Tracheal epithelial cell (primary cell): ENCODE measurements around the gene ABCA3. TPM values are rescaled to one million over a fixed set of nuclear protein-coding genes. Genes with fewer than 3 reads are reported as not detected.

Experiments
- total RNA-seq: library from RNA; depleted of rRNA; stranded (reverse); fragments of >200 nt; gene quantifications from 2 replicates; pipeline ENCODE4 v1.2.1, GENCODE V29; 2014

ABCA3 gene
- 0.43 and 3.9 TPM in 2 replicates for total RNA-seq

DNA sequence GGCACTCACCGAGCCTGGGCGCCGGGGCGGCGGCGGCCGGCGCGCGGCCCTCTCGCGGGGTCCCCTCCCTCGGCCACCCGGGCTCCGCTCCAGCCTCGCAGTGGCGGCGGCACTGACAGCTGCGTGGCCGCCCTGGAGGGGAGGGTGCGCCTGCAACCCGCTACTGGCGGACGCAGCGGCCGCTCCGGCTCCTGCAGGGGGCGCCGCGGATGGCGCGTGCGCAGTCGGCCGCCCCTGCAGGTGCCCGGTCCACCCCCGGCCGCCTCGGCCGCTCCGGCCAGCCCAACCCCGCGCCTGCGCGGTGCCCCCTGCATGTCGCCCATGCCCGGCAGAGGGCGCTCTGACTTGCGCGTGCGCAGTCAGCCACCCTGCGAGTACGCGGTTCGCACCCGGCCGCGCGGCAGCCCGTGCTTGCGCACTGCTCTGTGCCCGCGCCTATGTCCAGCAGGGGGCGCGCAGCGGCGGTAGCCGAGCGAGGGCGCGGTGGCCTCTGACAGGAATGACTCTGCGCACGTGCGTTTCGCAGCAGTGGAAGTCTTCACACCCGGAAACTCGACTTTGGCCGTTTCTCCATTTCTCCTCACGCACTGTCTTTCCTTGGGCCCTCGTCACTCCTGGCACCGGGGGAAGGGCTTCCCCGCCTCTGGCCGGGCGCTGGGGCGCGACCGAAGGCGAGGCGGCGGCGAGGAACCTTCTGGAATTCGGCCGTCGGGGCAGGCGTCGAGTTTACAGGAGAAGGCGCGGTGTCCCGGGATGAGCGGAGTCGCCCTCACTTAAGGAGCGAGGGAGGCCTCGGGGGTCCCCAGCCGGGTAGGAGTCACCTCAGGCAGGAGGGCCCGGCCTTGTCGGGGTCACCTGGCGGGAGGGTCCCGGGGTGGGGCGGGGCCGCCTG lies at the start of gene ABCA3:
ABCA3 (minus strand) TSS at position 165 of the 892 bp plus-strand sequence. CDS start 14,262 bp downstream, outside the sequence.

DNA sequence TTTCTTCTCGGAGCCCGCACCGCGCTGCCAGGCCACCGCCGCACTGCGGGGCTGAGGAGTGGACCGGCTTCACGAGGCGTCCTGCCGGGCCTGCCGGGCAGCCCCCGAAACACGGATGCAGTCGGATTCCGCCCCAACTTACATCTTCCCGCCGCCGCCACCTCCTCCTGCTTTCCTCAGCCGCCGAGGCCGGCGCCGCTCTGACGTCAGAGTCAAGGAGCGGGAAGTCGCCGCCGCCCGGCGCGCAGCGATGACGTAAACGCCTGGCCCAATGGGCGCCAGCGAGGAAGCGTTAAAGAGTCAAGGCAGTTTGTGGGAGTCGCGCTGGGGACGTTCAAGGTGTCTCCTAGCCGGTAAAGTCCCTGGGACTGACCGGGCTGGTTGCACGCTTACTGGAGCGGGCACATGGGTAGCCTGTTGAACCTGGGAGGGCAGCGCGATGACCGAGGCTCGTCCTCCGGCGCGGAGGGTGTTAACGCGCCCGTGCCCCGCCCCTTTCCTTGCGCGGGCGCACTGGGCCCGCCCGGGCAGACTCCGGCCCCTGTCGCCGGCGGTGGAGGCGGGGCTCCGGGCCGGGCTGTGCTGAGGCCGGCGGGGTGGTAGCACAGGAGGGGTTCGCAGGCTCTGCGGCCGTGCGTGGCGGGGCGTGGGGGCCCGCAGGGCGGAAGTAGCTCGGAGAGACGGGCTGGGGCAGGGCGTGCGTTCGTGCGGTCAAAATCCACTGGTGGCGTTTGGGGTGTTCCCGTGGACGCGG lies 72.4 kb downstream of the ABCA3 start, which contains the start of gene RNPS1:
RNPS1 (minus strand) TSS at position 214 of the 754 bp plus-strand sequence. CDS start 3,483 bp downstream, outside the sequence.

DNA sequence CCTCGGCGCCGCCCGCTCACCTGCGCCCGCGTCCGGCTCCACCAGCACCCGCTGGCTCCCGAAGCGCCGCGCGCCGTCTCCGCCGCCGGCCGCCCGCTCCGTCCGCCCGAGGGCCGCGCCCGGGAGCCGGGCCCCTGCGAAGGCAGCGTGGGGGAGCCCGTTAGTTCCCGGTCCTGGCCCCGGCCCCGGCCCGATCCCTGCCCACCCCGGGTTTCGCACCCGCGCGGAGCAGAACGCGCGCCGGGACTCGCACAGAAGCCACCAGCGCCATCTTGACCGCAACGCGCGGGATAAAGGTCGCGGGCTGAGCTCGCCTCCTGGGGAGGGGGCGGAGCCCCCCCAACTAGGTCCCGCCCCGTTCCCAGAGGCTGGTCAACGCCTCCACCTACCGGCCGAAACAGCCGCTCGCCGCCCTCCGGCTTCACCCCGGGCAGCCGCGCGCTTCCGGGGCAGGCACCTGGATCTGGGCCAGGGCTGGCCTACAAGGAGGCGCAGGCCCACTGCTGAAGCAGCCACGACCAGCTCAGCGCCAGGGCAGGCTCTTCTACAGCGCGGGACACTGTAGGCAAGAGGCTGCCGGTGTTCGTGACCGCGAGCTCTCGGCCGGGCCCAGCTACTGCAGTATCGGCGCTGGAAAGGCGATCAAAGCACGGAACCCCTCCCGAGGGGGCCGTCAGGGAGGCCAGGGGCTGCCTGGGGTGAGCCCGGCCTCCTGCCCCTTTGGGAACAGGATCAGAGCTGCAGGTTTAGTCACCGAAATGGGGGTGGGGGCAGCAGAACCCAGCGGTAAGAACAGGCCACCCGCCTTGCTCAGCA lies 89.0 kb downstream of the ABCA3 start, which contains the start of gene ECI1:
ECI1 (minus strand) TSS at position 292 of the 816 bp plus-strand sequence; CDS start at position 271, 21 bp downstream.

DNA sequence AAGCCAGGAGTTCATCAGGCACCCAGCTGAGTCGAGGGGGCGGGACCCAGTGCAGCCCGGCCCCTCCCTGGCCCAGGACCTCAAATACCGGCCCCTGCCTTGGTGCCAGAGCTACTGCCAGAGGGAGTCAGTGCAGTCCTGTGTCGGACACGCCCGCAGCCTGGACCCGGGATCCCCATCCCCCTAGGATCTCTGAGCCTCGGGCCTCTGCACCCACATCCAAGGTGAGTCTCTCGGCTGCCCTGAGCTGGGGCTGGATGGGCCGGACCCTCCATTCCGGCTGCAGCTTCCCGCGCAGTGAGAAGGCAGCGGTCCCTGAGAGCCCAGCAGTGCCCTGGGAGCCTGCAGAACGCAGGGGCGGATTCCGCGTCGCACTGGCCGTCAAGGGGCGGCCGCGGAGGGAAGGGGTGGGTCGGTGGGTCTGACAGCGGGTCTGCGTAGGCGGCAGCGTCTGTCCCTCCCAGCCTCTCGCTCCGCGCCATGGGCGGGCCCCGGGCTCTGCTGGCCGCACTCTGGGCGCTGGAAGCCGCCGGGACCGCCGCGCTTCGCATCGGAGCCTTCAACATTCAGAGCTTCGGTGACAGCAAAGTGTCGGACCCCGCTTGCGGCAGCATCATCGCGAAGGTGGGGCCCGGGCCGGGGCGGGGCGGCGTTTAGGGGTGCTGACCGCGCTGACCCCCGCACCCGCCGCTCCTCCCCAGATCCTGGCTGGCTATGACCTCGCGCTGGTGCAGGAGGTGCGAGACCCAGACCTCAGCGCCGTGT lies 104.0 kb downstream of the ABCA3 start, which contains the start of gene DNASE1L2:
DNASE1L2 (plus strand) TSS at position 108 of the 765 bp plus-strand sequence; CDS start at position 481, 373 bp downstream.

Other genes with a start within 250 kb of the ABCA3 start
- 74.2 and 96.1 TPM in 2 replicates for gene PKD1, start 204.8 kb downstream of the ABCA3 start, total RNA-seq
- gene RAB26, start 192.1 kb downstream of the ABCA3 start, total RNA-seq = 0.48 and 1.7 TPM in 2 replicates
- 60.2 and 78.9 TPM in 2 replicates for gene TRAF7, start 184.9 kb downstream of the ABCA3 start, total RNA-seq
- 0.43 and 0.96 TPM in 2 replicates for gene CASKIN1, start 144.1 kb downstream of the ABCA3 start, total RNA-seq
- gene MLST8, start 135.3 kb downstream of the ABCA3 start, total RNA-seq = 19.2 and 26.0 TPM in 2 replicates
- gene BRICD5, start 129.9 kb downstream of the ABCA3 start, total RNA-seq = 0.24 and 1.3 TPM in 2 replicates
- gene PGP, start 125.9 kb downstream of the ABCA3 start, total RNA-seq = 14.5 and 19.0 TPM in 2 replicates
- gene E4F1, start 117.1 kb downstream of the ABCA3 start, total RNA-seq = 26.0 and 32.0 TPM in 2 replicates
- not detected in 2 replicates for gene DNASE1L2, start 104.3 kb downstream of the ABCA3 start, total RNA-seq
- gene ECI1, start 89.1 kb downstream of the ABCA3 start, total RNA-seq = 51.8 and 119 TPM in 2 replicates
- 79.5 and 80.2 TPM in 2 replicates for gene RNPS1, start 72.6 kb downstream of the ABCA3 start, total RNA-seq
- 3.0 and 7.2 TPM in 2 replicates for gene CCNF, start 88.7 kb upstream of the ABCA3 start, total RNA-seq
- gene TEDC2, start 119.4 kb upstream of the ABCA3 start, total RNA-seq = 0.85 and 1.7 TPM in 2 replicates
- gene NTN3, start 130.6 kb upstream of the ABCA3 start, total RNA-seq = 0.24 TPM in 1 of 2 replicates, not detected in the other
- 5.5 TPM in 2 replicates for gene TBC1D24, start 134.4 kb upstream of the ABCA3 start, total RNA-seq
- gene ATP6V0C, start 173.2 kb upstream of the ABCA3 start, total RNA-seq = 6.3 and 8.5 TPM in 2 replicates
- 17.9 and 28.2 TPM in 2 replicates for gene AMDHD2, start 179.6 kb upstream of the ABCA3 start, total RNA-seq
- gene CEMP1, start 190.7 kb upstream of the ABCA3 start, total RNA-seq = 1.3 TPM in 1 of 2 replicates, not detected in the other
- gene PDPK1, start 197.3 kb upstream of the ABCA3 start, total RNA-seq = 22.2 and 24.1 TPM in 2 replicates